SH-SY5Y (cell line): ENCODE measurements around the gene DBN1.

Source experiments
- GATA2 ChIP-seq: IDR thresholded peaks from 2 replicates; pipeline ENCODE4 v1.6.1; 2011; ENCODE audit warnings: mild to moderate bottlenecking, low read depth, low read length
- GATA3 ChIP-seq: IDR thresholded peaks from 2 replicates; pipeline ENCODE4 v1.6.1; 2011; ENCODE audit warnings: low read depth, mild to moderate bottlenecking, low read length, moderate library complexity

DBN1 gene

DNA sequence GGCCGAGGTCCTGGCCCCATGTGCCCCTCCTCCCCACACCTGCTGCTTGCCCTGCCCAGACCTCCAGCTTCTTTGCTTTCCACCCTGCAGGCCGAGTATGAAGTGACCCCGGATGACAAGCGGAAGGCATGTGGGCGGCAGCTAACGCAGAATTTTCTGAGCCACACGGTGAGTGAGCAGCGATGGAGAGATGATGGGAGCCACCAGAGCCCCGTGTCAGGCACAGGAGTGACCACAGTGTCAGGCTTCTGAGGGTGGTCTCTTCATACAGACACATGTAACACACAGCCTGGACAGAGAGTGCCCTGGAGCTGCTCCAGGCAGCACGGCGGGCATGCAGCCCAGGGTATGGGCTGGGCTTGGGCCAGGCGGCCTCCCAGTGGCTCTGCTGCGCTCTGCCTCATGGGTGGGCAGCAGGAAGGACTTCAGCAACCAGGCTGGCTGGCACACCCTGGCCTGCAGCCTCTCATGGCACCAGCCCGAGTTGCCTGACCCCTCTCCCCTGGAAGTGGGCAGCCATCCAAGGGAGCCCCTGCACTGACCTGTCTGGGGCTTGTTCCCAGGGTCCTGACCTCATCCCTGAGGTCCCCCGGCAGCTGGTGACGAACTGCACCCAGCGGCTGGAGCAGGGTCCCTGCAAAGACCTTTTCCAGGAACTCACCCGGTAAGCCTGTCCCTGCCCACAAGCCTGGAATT lies 41.1 kb downstream of the DBN1 start:
- TF ChIP-seq GATA2 (no peak), GATA3 (no peak)

GRCh38 chr5:177431317-177432142 lies 41.9 kb downstream of the DBN1 start:
- no peak for TF ChIP-seq GATA3
- no peak for TF ChIP-seq GATA2

- TF ChIP-seq GATA2, result no peak
These were observed 42.5 kb downstream of the DBN1 start for GRCh38 chr5:177430972-177431316.

DNA sequence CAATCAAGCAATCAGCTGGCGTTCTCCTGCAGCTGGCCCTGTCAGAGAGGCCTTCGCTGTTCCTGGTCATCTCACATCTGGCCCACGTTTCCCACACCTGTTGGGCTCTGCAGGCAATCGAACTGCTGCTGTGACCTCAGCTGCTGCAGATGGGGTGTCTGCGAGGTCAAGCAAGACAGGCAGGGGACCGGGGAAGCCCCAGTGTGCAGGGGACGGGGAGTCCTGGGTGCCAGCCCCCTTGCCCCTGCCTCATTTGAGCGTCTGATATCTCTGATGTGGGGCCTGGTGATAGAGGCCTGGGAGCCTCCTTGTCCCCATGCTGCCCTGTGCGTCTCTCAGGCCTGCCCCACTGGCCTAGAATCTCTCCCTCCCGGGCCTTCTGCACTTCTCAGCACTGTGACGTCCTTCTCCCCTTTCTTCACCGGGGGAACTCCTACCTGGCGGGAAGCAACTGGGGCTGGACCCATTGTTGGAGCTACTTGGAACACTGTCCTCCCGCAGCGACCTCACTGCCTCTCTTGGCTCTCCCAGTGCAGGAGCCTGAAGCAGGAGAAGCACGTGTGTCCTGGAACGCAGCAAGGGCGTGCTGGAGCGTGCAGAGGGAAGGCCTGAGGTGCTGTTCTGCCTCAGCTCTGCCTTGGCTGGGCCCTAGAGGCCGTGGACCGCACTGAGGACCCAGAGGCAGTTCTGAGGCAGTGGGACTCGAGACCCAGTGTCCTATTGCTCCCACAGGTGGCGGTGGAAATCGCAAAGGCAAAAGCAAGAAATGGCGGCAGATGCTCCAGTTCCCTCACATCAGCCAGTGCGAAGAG lies 43.1 kb downstream of the DBN1 start:
- TF ChIP-seq GATA2, result no peak
- no peak for TF ChIP-seq GATA3

GRCh38 chr5:177429248-177430040 lies 44.0 kb downstream of the DBN1 start:
- TF ChIP-seq GATA3 (no peak), GATA2 (no peak)

DNA sequence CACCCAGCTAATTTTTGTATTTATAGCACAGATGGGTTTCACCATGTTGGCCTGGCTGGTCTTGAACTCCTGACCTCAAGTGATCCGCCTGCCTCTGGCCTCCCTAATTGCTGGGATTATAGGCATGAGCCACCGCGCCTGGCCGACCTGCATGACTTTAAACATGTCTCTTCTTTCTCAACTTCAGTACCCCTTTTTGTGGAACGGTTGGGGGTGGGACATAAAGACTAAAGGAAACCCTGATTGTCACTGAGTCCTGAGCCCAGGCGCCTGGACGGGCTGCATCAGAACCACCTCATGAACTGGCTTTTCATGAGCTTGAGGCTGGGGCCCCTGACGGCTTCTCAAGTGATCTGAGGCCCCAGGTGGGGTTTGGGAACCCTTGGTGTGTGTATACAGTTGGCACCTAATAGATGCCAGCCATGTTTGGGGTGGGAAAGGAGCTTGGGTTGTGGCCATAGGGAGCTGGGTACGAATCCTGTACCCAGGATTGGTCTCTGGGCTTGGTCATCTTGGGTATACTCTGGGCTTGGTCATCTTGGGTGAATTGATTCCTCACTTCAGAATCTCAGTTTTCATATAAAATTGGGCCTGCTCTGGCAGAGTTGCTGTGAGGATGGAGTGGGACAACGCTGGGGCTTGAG lies 44.7 kb downstream of the DBN1 start:
- TF ChIP-seq GATA3, result no peak
- no peak for TF ChIP-seq GATA2

DNA sequence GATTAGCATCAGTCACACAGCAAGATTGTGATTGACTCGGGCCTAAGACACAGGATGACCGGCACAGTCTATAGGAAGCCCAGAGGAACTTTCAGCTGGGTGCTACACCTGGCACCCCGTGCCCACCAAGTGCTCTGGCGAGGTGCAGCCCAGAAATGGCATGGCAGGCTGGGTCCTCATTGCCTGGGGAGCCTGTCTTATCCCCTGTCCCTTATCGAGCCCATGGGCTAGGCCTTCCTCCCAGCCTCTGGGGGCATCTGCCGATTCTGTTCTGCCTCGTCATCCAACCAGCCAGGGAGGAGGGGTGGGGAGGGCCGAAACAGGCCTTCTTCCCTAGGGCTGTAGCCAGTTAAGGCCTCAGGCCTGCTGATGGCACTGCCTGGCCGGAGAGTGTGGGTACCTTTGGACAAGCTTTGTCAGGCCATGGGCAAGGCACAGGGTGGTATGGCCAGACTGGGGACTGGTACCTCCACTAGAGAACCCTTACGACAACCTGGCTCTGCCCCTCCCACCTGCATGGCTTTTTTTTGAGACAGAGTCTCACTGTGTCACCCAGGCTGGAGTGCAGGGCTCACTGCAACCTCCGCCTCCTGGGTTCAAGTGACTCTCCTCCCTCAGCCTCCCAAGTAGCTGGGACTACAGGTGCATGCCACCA lies 45.4 kb downstream of the DBN1 start:
- TF ChIP-seq GATA3 (no peak), GATA2 (no peak)

DNA sequence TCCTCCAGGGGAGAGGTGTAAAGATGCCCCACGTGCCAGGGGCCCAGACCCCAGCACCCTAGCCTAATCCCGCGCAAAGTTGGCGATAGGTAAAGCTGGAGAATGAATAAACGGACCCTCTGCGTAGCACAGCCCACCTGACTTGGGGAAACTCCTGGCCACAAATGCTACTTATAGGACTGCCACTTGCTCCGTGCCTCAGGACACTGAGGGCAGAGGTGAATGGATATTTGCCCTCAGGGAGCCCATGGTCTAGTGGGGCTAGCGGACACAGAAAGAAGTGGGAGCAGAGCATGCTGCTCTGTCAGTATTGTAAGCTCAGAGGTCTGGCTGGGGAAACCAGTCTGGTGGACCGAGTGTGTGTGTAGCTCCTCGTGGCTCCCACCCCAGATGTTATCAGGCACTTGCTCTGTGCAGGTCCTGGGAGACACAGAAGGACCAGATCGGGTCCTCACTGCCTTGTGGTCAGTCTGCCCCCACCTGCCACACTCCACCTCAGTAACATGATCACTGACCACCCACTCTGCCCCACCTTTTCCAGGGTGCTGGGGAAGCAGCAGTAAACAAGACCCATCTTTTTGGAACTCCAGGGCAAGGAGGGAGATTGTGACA lies 46.1 kb downstream of the DBN1 start:
- TF ChIP-seq GATA3, result no peak
- TF ChIP-seq GATA2, result peak; percentile 90

DNA sequence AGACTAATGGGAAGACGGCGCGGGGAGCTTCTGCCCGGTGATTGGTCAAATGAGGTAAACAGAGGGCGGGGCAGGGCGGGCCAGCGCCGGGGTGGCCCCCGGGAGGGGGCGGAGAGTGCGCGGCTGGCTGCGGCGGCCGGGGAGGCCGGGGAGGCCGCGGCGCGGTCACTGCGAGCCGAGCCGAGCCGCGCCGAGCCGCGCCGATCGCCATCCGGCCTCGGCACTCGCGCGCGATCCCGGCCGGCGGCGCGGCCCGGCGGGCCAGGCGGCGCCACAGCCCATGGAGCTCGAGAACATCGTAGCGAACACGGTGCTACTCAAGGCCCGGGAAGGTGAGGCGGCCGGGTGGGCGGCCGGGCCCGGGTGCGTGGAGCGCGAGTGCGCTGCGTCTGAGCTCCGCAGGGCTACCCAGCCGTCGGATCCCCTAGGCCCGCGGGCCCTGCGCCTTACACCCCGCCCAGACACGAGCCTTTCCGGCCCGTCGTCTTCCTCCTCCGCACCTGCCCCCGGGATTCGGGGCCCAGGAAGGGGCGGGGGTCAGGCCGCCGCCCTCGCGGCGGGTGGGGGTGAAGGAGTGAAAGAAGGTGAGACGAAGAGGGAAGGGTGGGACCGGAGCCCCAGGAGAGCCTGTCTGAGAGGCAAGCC lies 46.7 kb downstream of the DBN1 start, which contains the start of gene GRK6:
TSS of gene GRK6 (plus strand) at position 111 of the 645 bp plus-strand sequence. CDS start at position 281, 170 bp downstream.
- TF ChIP-seq GATA2, result no peak
- no peak for TF ChIP-seq GATA3

DNA sequence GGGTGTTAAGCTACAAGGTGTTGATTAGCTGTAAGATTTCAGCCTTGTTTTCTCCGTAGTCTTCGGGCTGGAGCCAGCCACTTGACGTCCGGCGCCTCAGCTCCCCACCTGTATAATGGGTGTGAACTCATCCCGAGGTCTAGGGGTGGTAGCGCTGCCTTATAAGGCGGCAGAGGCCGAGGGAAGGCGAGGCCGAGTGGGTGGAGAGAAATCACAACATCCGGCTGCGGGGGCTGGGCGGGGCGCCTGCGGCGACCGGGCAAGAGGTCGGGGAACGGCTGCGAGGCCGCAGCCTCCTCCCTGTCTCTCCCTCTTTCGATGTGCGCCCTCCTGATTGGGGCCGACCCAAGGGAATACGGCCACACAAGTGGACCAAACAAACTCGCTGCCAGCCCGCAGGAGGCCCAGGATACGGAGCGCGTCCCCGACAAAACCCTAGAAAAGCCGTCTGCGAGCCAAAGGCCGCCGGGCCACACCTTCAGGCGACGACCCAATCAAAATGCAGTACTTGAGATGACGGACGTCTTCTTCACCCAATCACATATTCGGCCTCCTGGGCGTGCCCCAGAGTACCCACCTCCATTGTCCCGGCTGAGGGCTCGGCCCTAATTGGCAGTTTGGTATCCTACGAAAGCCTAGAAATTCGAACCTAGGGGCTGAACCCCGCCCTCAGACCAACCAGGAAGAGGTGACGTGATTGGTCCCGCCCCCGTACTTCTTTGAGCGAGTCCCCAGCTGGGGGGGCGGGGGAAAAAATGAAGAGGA lies 47.5 kb downstream of the DBN1 start:
- no peak for TF ChIP-seq GATA2
- TF ChIP-seq GATA3, result no peak

- TF ChIP-seq GATA2, result no peak
- no peak for TF ChIP-seq GATA3
These were observed 48.1 kb downstream of the DBN1 start for GRCh38 chr5:177425196-177425800.
